Activated naive CD4-positive, alpha-beta T cell treated with anti-CD3 and anti-CD28 coated beads for 36 hours (primary cell): ENCODE results near the gene KCNJ1. TPM values are rescaled to one million over a fixed set of nuclear protein-coding genes. Genes with fewer than 3 reads are reported as not detected.

Source experiments
- CTCF ChIA-PET: fragments of 350-600 bp; sonication (Branson Sonifier 250); formaldehyde crosslinking; loops from one replicate; lab custom pipeline; 2021; ENCODE audit warnings: antibody characterized with exemption; lab: Charles Lee
- DNase-seq: peaks from one replicate; pipeline ENCODE4 v3.0.0-alpha.2; 2020
- H3K27ac Mint-ChIP-seq: one replicate; pipeline ENCODE4 v1.8.0; 2021; ENCODE audit warnings: mild to moderate bottlenecking, mixed read lengths
- H3K27me3 Mint-ChIP-seq: one replicate; pipeline ENCODE4 v1.8.0; 2021; ENCODE audit warnings: low read depth, mixed read lengths
- H3K36me3 Mint-ChIP-seq: one replicate; pipeline ENCODE4 v1.8.0; 2021; ENCODE audit warnings: low read depth, mixed read lengths
- H3K4me1 Mint-ChIP-seq: one replicate; pipeline ENCODE4 v1.8.0; 2021; ENCODE audit warnings: low read depth, mixed read lengths
- H3K4me3 Mint-ChIP-seq: one replicate; pipeline ENCODE4 v1.8.0; 2021; ENCODE audit warnings: mild to moderate bottlenecking, moderate library complexity, mixed read lengths
- H3K9me3 Mint-ChIP-seq: one replicate; pipeline ENCODE4 v1.8.0; 2021; ENCODE audit warnings: mixed read lengths
- intact Hi-C: fragments of 100-400 bp; cut with micrococcal nuclease; formaldehyde crosslinking; loops from one replicate; pipeline ENCODE4 v1.15.1; 2023
- total RNA-seq, 2 experiments: library from RNA; stranded (reverse); gene quantifications; one replicate each; pipeline ENCODE4 v1.2.3, GENCODE V29; 2021

The KCNJ1 gene
- total RNA-seq, 2 experiments from 2014 or later, result not detected

GRCh38 chr11:128888034-128888985, 21.2 kb upstream of the KCNJ1 start:
- DNase-seq, result no peak
- Mint-ChIP-seq H3K27ac (no peak overlapping the region), H3K4me1 (peaks cover 5% of the 10 kb centered on the region), H3K27me3 (peaks cover 47% of the 10 kb centered on the region), H3K9me3 (no peaks in the 10 kb centered on the region), H3K4me3 (no peak overlapping the region), H3K36me3 (no peaks in the 10 kb centered on the region)
- CTCF ChIA-PET, result interaction anchor here (1.0 to 10.5 kb wide), 5 partner anchors 19 to 68 kb away, joined by 3 to 114 read pairs (median 7); no protein-coding TSS in a partner anchor
- intact Hi-C loops, result no loop called here

- Mint-ChIP-seq H3K27me3 (peaks cover 41% of the 10 kb centered on the region), H3K4me3 (no peak overlapping the region), H3K36me3 (no peaks in the 10 kb centered on the region), H3K9me3 (no peaks in the 10 kb centered on the region), H3K27ac (no peak overlapping the region), H3K4me1 (peaks cover 3% of the 10 kb centered on the region)
- intact Hi-C loops, result no loop called here
- CTCF ChIA-PET, result interaction anchor here (0.5 to 10.5 kb wide), 12 partner anchors 7 to 1963 kb away, joined by 3 to 175 read pairs (median 4); no protein-coding TSS in a partner anchor
- DNase-seq, result peak; percentile 46
Observed at GRCh38 chr11:128886406-128887124, 19.5 kb upstream of the KCNJ1 start.

DNA sequence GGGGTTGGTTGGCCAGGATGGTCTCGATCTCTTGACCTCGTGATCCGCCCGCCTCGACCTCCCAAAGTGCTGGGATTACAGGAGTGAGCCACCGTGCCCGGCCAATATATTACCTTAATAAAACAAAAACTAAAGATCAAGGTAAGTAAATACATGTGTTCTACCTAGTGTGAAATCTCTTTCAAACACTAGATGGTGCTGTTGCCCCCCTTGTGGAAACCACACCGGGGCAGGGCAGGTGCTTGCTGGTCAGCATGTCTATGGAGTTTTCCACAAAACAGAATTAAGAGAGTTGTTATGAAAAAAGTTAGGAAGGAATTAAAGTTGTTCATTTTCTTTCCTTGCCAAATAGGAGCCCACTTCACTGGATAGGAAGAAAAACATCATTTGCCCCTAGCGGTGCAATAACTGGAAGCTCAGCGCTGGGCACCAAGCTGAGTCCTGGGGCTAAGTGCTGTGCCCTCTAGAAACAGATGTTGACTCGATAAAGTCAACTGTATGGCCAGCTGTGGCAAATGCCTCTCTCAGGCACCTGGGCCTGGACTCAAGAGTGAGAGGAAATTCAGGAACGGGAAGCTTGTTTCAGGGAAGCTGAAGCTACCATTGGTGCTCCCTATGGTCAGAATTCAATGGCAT, 17.7 kb upstream of the KCNJ1 start:
- Mint-ChIP-seq H3K27me3 (peaks cover 34% of the 10 kb centered on the region), H3K4me3 (no peak overlapping the region), H3K27ac (no peak overlapping the region), H3K36me3 (no peaks in the 10 kb centered on the region), H3K9me3 (no peaks in the 10 kb centered on the region), H3K4me1 (no peaks in the 10 kb centered on the region)
- peak; percentile 80 for DNase-seq
- CTCF ChIA-PET, result interaction anchor here (0.6 to 10.5 kb wide), 28 partner anchors 8 to 464 kb away, joined by 3 to 175 read pairs (median 3); no protein-coding TSS in a partner anchor
- intact Hi-C loops, result loop anchor here (1.0 to 2.0 kb wide), 6 partner anchors 21 to 866 kb away; no protein-coding TSS in a partner anchor

GRCh38 chr11:128884054-128884453, 17.0 kb upstream of the KCNJ1 start:
- Mint-ChIP-seq H3K4me1 (no peaks in the 10 kb centered on the region), H3K9me3 (no peaks in the 10 kb centered on the region), H3K36me3 (no peaks in the 10 kb centered on the region), H3K27me3 (peaks cover 27% of the 10 kb centered on the region), H3K4me3 (no peak overlapping the region), H3K27ac (no peak overlapping the region)
- CTCF ChIA-PET, result interaction anchor here (0.6 to 10.5 kb wide), 11 partner anchors 10 to 235 kb away, joined by 3 to 175 read pairs (median 8); no protein-coding TSS in a partner anchor
- intact Hi-C loops, result loop anchor here (1.0 to 2.0 kb wide), 5 partner anchors 22 to 867 kb away; no protein-coding TSS in a partner anchor
- no peak for DNase-seq

DNA sequence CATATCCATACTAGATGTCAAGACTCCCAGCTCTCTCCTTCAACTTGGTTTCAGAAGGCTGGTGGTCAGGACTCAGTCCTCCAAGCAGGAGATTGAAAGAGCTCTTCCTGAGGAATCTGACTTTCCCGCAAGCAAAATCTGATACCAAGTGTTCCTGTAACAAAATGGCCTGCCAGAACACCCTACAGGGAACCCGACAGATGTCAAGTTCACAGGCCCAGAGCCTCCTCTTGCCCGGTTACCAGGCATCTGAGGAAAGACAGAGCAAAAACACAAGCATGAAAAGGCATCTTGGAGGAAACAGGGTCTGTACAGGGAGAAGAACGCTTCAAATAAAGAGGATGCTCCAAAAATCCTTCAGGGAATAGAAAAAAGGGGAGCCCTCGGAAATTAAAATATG, 15.4 kb upstream of the KCNJ1 start:
- DNase-seq, result no peak
- Mint-ChIP-seq H3K27me3 (peaks cover 19% of the 10 kb centered on the region), H3K4me1 (no peaks in the 10 kb centered on the region), H3K27ac (no peak overlapping the region), H3K4me3 (no peak overlapping the region), H3K36me3 (no peaks in the 10 kb centered on the region), H3K9me3 (no peaks in the 10 kb centered on the region)
- intact Hi-C loops, result no loop called here
- CTCF ChIA-PET, result interaction anchor here (1.5 to 3.9 kb wide), 4 partner anchors 10 to 76 kb away, joined by 3 to 23 read pairs (median 8); no protein-coding TSS in a partner anchor

- H3K27me3 Mint-ChIP-seq, result peaks cover 14% of the 10 kb centered on the region
- intact Hi-C loops, result no loop called here
- no peaks in the 10 kb centered on the region for H3K36me3 Mint-ChIP-seq
- no peak overlapping the region for H3K4me3 Mint-ChIP-seq
- H3K27ac Mint-ChIP-seq, result no peak overlapping the region
- CTCF ChIA-PET, result interaction anchor here (0.6 to 3.9 kb wide), 8 partner anchors 11 to 723 kb away, joined by 3 to 23 read pairs (median 3); no protein-coding TSS in a partner anchor
- DNase-seq, result no peak
- no peaks in the 10 kb centered on the region for H3K9me3 Mint-ChIP-seq
- no peaks in the 10 kb centered on the region for H3K4me1 Mint-ChIP-seq
Observed at GRCh38 chr11:128881221-128881620, 14.1 kb upstream of the KCNJ1 start.

DNA sequence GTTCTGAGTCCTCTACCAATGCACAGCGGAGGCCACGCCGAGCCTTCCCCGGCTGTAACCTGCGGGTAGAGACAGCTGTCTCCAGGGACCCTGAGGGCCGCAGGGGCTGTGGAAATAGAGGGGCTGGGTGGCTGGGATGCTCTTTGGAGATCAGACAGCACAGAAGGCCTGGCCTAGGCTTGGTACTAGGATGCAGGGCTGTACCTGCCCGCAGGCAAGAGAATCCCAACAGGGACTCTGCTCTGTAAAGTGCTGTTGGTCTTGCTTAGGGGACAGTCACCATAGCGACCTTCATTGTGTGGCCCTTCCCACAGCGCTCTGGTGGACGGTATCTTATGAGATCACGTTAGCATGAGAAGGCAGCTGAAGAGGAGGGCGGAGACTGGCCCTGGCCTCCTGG, 12.7 kb upstream of the KCNJ1 start:
- H3K4me3 Mint-ChIP-seq, result no peak overlapping the region
- H3K27me3 Mint-ChIP-seq, result peaks cover 8% of the 10 kb centered on the region
- CTCF ChIA-PET, result interaction anchor here (3.9 kb wide), 1 partner anchor 76 kb away, joined by 23 read pairs; no protein-coding TSS in a partner anchor
- H3K4me1 Mint-ChIP-seq, result no peaks in the 10 kb centered on the region
- H3K36me3 Mint-ChIP-seq, result no peaks in the 10 kb centered on the region
- no peaks in the 10 kb centered on the region for H3K9me3 Mint-ChIP-seq
- DNase-seq, result no peak
- intact Hi-C loops, result no loop called here
- no peak overlapping the region for H3K27ac Mint-ChIP-seq

DNA sequence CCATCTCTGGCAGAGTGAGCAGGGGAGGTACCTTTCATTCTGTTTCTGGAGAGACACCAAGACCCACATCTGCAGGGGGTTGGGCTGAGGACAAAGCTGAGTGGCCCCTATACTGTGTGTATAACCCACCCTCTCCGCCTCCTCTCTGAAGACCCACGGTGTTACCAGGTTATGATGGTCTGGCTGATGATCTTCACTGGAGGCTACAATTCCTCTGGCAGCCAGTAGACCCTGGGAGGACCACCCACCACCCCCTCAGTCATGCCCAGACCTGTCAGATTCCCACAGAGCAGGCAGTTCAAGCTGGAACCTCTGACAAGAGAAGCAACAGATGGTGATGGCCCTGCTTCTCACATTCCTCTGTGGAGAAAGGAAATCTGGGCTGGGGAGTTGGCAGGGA, 11.4 kb upstream of the KCNJ1 start:
- no peak overlapping the region for H3K27ac Mint-ChIP-seq
- no peaks in the 10 kb centered on the region for H3K36me3 Mint-ChIP-seq
- no peak overlapping the region for H3K4me3 Mint-ChIP-seq
- no peaks in the 10 kb centered on the region for H3K4me1 Mint-ChIP-seq
- intact Hi-C loops, result no loop called here
- CTCF ChIA-PET, result interaction anchor here (1.5 kb wide), 1 partner anchor 20 kb away, joined by 3 read pairs; no protein-coding TSS in a partner anchor
- H3K27me3 Mint-ChIP-seq, result peaks cover 4% of the 10 kb centered on the region
- no peaks in the 10 kb centered on the region for H3K9me3 Mint-ChIP-seq
- DNase-seq, result no peak

GRCh38 chr11:128877726-128878125, 10.6 kb upstream of the KCNJ1 start:
- DNase-seq, result no peak
- Mint-ChIP-seq H3K4me1 (no peaks in the 10 kb centered on the region), H3K27me3 (no peaks in the 10 kb centered on the region), H3K9me3 (no peaks in the 10 kb centered on the region), H3K4me3 (no peak overlapping the region), H3K36me3 (no peaks in the 10 kb centered on the region), H3K27ac (no peak overlapping the region)
- CTCF ChIA-PET, result interaction anchor here (1.5 kb wide), 1 partner anchor 20 kb away, joined by 3 read pairs; no protein-coding TSS in a partner anchor
- intact Hi-C loops, result no loop called here

GRCh38 chr11:128876133-128876650, 9.1 kb upstream of the KCNJ1 start:
- Mint-ChIP-seq H3K4me3 (no peak overlapping the region), H3K27ac (no peak overlapping the region), H3K27me3 (no peaks in the 10 kb centered on the region), H3K4me1 (no peaks in the 10 kb centered on the region), H3K9me3 (no peaks in the 10 kb centered on the region), H3K36me3 (no peaks in the 10 kb centered on the region)
- no peak for DNase-seq
- CTCF ChIA-PET, result interaction anchor here (1.0 kb wide), 1 partner anchor 9 kb away, joined by 3 read pairs; no protein-coding TSS in a partner anchor
- intact Hi-C loops, result no loop called here

- Mint-ChIP-seq H3K4me3 (no peak overlapping the region), H3K27ac (no peak overlapping the region), H3K27me3 (no peaks in the 10 kb centered on the region), H3K36me3 (no peaks in the 10 kb centered on the region), H3K9me3 (no peaks in the 10 kb centered on the region), H3K4me1 (no peaks in the 10 kb centered on the region)
- no peak for DNase-seq
- CTCF ChIA-PET, result interaction anchor here (0.9 to 1.0 kb wide), 3 partner anchors 11 to 82 kb away, joined by 3 to 5 read pairs (median 4); no protein-coding TSS in a partner anchor
- intact Hi-C loops, result no loop called here
Observed at GRCh38 chr11:128874427-128874826, 7.3 kb upstream of the KCNJ1 start.
